CD4-positive, alpha-beta T cell treated with Interleukin-17A for 4 hours (primary cell): ENCODE measurements around the gene SMAD4.
"Not testable (repeated sequence)": the region's sequence is repeated elsewhere in the genome, so short reads cannot be mapped to it uniquely, and the experiment has no call there.

Experiments
- DNase-seq: peaks from one replicate; pipeline ENCODE4 v3.0.0-alpha.2; 2020; ENCODE audit warnings: mixed read lengths

SMAD4 gene

DNA sequence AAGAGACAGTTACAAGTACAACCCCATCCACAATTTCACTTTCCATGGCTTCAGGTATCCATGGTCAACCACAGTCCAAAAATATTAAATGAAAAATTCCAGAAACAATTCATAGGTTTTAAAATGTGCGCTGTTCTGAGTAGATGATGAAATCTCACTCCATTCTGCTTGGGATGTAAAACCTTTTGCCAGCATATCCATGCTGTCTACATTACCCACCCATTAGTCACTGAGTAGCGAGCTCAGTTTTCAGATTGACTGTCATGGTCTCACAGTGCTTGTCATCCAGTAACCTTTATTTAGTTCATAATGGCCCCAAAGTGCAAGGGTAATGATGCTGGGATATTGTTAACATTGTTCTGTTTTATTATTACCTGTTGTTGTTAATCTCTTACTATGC, 40.5 kb downstream of the SMAD4 start:
- no peak for DNase-seq

- no peak for DNase-seq
These were observed 42.7 kb downstream of the SMAD4 start for GRCh38 chr18:51072586-51073313.

- DNase-seq, result no peak
These were observed 44.6 kb downstream of the SMAD4 start for GRCh38 chr18:51074605-51075004.

DNA sequence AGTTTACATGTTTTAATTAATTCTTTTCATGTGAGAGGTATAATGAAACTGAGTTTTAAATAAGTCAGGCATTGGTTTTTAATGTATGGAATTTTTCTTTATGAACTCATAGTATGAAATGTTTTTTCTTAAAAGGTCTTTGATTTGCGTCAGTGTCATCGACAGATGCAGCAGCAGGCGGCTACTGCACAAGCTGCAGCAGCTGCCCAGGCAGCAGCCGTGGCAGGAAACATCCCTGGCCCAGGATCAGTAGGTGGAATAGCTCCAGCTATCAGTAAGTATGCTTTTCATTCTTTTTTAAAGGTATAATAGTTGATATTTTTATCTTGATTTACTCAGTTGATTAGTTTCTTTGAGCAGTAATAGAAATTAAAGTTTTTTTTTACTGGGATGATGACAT, 46.5 kb downstream of the SMAD4 start:
- DNase-seq, result no peak

GRCh38 chr18:51077217-51077616, 47.2 kb downstream of the SMAD4 start:
- no peak for DNase-seq

GRCh38 chr18:51078026-51078425, 48.0 kb downstream of the SMAD4 start:
- DNase-seq, result no peak

DNA sequence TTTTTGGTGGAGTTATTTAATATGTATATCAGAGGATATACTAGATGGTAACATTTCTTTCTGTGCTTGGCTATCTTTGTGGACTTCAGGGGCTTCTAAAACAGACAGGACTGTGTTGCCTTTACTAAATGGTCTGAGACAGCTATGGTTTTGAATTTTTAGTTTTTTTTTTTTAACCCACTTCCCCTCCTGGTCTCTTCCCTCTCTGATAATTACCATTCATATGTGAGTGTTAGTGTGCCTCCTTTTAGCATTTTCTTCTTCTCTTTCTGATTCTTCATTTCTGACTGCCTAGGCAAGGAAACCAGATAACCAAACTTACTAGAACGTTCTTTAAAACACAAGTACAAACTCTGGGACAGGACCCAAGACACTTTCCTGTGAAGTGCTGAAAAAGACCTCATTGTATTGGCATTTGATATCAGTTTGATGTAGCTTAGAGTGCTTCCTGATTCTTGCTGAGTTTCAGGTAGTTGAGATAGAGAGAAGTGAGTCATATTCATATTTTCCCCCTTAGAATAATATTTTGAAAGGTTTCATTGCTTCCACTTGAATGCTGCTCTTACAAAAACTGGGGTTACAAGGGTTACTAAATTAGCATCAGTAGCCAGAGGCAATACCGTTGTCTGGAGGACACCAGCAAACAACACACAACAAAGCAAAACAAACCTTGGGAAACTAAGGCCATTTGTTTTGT, 52.7 kb downstream of the SMAD4 start:
- no peak for DNase-seq

- no peak for DNase-seq
These were observed 53.4 kb downstream of the SMAD4 start for GRCh38 chr18:51083398-51083797.

DNA sequence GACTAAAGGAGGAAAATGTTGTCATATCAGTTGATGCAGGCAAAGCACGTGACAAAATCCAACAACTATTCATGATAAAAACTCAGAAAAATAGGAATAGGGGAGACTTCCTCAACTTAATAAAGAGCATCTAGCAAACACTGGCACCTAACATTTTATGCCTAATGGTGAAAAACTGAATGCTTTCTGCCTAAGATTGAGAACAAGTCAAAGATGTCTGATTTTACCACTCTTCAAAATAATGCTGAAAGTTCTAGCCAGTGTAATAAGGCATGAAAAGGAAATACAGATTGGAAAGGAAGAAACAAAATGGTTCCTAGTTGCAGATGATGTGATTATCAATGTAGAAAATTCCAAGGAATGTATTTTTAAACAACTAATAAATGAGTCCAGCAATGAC, 58.4 kb downstream of the SMAD4 start:
- DNase-seq, result no peak

DNA sequence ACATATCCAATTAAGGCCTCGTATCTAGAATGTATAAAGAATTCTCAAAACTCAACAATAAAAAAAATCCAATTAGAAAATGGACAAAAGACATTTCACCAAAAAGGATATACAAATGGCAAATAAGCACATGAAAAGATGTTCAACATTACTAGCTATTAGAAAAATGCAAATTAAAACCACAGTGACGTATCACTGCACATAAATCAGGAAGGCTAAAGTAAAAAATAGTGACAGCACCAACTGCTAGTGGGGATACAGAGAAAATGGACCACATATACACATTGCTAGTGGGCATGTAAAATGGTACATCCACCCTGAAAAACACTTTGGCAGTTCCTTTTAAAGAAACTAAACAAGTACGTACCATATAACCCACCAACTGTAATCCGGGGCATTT, 59.7 kb downstream of the SMAD4 start:
- DNase-seq, result no peak

GRCh38 chr18:51091270-51091669, 61.3 kb downstream of the SMAD4 start:
- no peak for DNase-seq

- no peak for DNase-seq
These were observed 62.1 kb downstream of the SMAD4 start for GRCh38 chr18:51092117-51092516.

- not testable (repeated sequence) for DNase-seq
These were observed 63.0 kb downstream of the SMAD4 start for GRCh38 chr18:51092967-51093366.

DNA sequence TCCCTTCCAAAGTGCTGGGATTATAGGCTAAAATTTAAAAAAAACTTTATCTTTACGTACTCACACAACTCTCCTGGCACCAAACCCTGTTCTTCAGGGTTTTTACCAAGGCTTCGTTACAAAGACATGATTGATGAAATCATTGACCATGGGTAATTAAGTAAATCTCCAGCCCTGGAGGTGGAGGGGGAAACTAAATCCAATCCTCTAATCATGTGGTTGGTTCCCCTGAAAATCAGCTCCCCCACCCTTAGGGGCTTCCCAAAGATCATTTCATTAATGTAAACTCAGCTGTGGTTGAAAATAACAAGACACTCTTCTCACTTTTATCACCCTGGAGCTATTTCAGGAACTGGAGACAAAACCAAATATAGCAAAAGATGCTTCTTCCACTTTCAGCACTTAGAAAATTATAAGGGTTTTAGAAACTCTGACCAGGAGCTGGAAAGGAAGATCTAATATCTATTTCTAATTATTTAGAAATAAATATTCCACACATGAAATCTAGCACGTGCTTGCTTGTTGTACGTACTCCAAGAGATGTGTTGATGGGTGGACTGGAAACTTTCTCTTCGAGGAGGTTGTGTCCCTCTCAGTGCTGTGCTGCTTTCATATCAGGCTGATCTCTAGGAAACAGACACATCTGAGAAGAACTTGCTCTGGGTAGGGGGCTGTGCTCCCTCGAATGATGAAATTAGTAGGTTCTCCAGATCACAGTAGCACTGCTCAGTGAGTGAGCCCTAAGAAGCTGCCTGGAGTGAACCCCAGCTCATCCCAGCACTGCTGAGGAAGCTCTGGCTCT, 67.2 kb downstream of the SMAD4 start:
- DNase-seq, result no peak

GRCh38 chr18:51098082-51098481, 68.1 kb downstream of the SMAD4 start:
- DNase-seq, result no peak

- no peak for DNase-seq
These were observed 68.5 kb downstream of the SMAD4 start for GRCh38 chr18:51098513-51098912.

- DNase-seq, result no peak
These were observed 70.5 kb downstream of the SMAD4 start for GRCh38 chr18:51100385-51101120.

DNA sequence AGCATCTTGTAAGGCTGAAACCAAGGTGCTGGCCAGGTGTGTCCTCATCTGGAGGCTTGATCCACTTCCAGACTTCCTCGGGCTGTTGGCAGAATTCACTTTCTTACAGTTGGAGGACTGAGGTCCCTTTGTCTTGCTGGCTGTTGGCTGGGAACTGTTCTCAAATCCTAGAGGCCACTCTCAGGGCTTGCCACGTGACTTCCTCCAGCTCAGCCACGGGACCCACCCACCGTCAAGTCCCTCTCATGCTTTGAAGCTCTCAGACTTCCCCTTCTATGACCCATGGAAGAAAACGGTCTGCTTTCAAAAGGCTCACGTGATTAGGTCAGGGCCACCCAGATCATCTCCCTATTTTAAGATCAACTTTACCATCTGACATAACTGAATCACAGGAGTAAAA, 77.1 kb downstream of the SMAD4 start:
- DNase-seq, result no peak

DNA sequence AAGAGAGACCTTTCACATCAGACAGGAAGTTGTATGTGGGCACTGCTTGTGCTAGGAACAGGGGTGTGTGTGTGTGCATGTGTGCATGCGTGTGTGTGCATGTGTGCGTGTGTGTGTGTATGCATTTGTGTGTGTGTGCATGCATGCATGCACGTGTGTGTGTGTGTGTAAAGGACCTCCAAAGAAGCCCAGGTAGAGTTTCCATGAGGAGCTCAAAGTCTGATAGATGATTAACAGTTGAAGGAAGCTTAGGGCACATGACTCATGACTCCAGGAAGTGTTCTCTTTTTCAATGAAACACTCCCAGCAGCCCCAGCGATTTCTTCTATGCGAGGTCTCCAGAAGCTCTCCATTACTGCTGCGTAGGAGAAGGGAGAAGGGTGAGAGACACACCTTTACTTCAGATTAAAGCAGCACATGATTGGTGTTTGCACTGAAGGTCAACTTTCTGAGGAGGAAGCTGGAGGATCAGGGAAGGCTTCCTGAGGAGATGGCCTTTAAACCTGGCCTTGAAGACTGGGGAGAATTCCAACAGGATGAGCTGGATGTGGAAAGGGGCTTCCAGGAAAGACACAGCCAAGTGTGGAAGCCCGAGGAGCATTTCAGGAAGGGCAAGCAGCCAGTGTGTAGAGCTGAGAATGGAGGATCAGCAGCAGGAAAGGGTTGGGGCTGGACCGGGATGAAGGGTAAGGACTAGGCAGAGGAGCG, 77.7 kb downstream of the SMAD4 start:
- no peak for DNase-seq

DNA sequence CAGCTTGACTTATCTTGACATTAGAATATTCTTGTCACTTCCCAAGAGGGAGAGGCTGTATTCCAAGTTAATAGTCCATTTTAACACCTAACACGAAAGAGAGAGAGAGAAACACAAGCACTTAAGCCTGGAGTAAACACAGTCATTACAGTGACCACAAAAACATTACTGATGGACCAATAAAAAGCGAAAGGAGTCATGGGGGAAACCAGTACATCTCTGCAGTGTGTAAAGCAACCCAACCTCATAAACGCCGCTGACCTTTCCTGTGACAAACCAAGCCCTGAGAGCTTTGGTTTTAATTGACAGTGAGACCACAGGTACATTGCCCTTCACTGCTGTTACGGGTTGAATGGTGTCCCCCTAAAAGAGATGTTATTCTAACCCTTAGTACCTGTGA, 78.3 kb downstream of the SMAD4 start:
- no peak for DNase-seq

- peak; percentile 72 for DNase-seq
These were observed 80.2 kb downstream of the SMAD4 start for GRCh38 chr18:51110073-51110797.
